ENCODE measurements around the gene ARHGAP26. TPM values are rescaled to one million over a fixed set of nuclear protein-coding genes. Genes with fewer than 3 reads are reported as not detected.

The ARHGAP26 gene
- total RNA-seq, 1 experiment from 2014 or later = 34.5 TPM

DNA sequence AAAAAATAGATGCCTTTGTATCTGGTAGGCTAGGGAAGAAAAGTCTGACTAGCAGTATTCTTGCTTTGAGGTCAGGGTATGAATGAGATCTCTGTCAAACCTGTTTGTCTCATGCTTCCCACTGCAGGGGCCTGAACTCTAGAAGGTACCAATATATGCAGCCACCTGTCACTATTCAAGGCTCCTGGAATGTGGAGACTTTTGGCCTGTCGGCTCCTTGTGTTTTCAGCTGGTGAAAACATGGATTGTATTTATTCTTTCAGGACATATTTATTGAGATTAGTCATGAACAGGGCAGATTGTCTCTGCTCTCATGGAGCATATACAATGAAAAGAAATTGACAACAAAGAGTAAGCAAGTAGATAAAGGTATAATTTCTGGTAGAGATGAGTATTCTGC, 255.8 kb downstream of the ARHGAP26 start:
- ChIA-PET RAD21 (ENCODE audit: low non-redundant PET in 1 of 2, low total read pairs in 2 of 2, uncharacterized antibody in 2 of 2, unreplicated experiment in 2 of 2) (no interaction called here), CTCF (no interaction called here), POLR2A (no interaction called here)
- no peak overlapping the region for H3K9ac ChIP-seq (ENCODE audit: low read length)
- H3K4me2 ChIP-seq (ENCODE audit: low read length) = no peak overlapping the region
- DNase-seq (ENCODE audit: low read depth, low spot score) (no peak), ATAC-seq (no peak)
- no peak overlapping the region for H3K4me3 ChIP-seq (replicated peaks in 1 of 2; ENCODE audit: low read depth in 1 of 2, low read length in 2 of 2)
- H3K9me2 ChIP-seq (ENCODE audit: insufficient read depth) = no peaks in the 10 kb centered on the region
- intact Hi-C loops (cut with micrococcal nuclease) = no loop called here
- H3K27me3 ChIP-seq (ENCODE audit: insufficient read depth, low read length) = no peaks in the 10 kb centered on the region; the same call in 1 of the 2 replicates
- no peaks in the 10 kb centered on the region for H3K4me1 ChIP-seq (ENCODE audit: control insufficient read depth in 1 of 2, insufficient read depth in 2 of 2, low read length in 2 of 2)
- no peaks in the 10 kb centered on the region for H4K20me1 ChIP-seq (ENCODE audit: insufficient read depth)
- no peaks in the 10 kb centered on the region for H3K79me2 ChIP-seq (ENCODE audit: insufficient read depth, low read length)
- no peak overlapping the region for H2AFZ ChIP-seq (ENCODE audit: low read depth, low read length, poor library complexity, severe bottlenecking)
- no peak overlapping the region for H3K27ac ChIP-seq (ENCODE audit: low read depth, low read length)
- no TSS peak for BruUV-seq (replicated peaks)
- no peaks in the 10 kb centered on the region for H3K9me3 ChIP-seq (ENCODE audit: control insufficient read depth in 1 of 2, insufficient read depth in 1 of 2, low read depth in 1 of 2, low read length in 2 of 2)
- no peaks in the 10 kb centered on the region for H3K36me3 ChIP-seq (ENCODE audit: control insufficient read depth in 1 of 2, insufficient read depth in 2 of 2, low read length in 2 of 2)
- TF ChIP-seq FOSL1 (IDR thresholded peaks at IDR 0.05; ENCODE audit: low read depth) (no peak), ELF1 (IDR thresholded peaks at IDR 0.05; ENCODE audit: borderline replicate concordance, low read depth) (no peak), CTCF (IDR thresholded peaks at IDR 0.05 in 2 of 3, conservative IDR thresholded peaks at IDR 0.05 in 1 of 3; ENCODE audit: borderline replicate concordance in 1 of 3, insufficient read depth in 1 of 3, low read depth in 2 of 3, low read length in 2 of 3) (no peak), ZFX (IDR thresholded peaks at IDR 0.05) (no peak), REST (IDR thresholded peaks at IDR 0.05; ENCODE audit: low read depth) (no peak), ZNF274 (IDR thresholded peaks at IDR 0.05; ENCODE audit: low read depth, low read length) (no peak), JUND (IDR thresholded peaks at IDR 0.05) (no peak), POLR2AphosphoS5 (IDR thresholded peaks at IDR 0.05; ENCODE audit: low read depth, low read length) (no peak), SRF (IDR thresholded peaks at IDR 0.05; ENCODE audit: low read depth) (no peak), CEBPB (IDR thresholded peaks at IDR 0.05; ENCODE audit: low read depth) (no peak)
- TF ChIP-seq, protein P1, sequence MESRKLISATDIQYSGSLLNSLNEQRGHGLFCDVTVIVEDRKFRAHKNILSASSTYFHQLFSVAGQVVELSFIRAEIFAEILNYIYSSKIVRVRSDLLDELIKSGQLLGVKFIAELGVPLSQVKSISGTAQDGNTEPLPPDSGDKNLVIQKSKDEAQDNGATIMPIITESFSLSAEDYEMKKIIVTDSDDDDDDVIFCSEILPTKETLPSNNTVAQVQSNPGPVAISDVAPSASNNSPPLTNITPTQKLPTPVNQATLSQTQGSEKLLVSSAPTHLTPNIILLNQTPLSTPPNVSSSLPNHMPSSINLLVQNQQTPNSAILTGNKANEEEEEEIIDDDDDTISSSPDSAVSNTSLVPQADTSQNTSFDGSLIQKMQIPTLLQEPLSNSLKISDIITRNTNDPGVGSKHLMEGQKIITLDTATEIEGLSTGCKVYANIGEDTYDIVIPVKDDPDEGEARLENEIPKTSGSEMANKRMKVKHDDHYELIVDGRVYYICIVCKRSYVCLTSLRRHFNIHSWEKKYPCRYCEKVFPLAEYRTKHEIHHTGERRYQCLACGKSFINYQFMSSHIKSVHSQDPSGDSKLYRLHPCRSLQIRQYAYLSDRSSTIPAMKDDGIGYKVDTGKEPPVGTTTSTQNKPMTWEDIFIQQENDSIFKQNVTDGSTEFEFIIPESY (IDR thresholded peaks at IDR 0.05; ENCODE audit: extremely low read depth, insufficient replicate concordance, low read length) = no peak
- TF ChIP-seq, protein P2, sequence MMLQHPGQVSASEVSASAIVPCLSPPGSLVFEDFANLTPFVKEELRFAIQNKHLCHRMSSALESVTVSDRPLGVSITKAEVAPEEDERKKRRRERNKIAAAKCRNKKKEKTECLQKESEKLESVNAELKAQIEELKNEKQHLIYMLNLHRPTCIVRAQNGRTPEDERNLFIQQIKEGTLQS (IDR thresholded peaks at IDR 0.05) = no peak
